ENCODE measurements around the gene LETM1.
A peak's percentile ranks its signal among the peaks of the same experiment; 100 is the strongest.

The LETM1 gene

DNA sequence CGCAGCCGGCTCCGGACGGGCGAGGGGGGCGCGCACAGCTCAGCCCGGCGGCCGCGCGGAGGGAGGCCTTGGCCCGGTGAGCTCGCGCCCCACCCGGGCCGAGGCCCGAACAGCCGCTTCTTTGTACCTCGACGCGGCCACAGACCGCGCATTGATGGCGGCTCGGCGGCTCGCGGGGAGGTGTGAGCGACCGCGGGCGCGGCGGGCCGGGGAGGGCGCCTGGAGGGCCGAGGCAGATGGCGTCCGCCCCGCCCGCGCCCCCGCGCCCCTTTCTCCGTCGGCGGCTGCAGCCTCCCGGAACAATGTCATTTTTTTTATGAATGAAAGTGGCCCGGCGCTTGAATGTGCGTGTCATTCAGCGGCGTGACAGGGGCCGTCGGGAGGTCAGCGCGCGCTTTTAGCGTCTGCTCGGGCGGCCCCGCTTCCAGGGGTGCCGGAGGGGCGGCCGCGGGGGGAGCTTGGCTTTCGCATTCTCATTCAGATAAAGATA lies 61.1 kb downstream of the LETM1 start:
- Histone ChIP-seq H3K4me1 (ENCODE audit: insufficient read depth, low read length) (peaks cover 28% of the 10 kb centered on the region), H3K4me3 (ENCODE audit: low read length) (peak overlapping the region; percentile 90), H3K27me3 (ENCODE audit: insufficient read depth, low read length) (peaks cover 3% of the 10 kb centered on the region)

GRCh38 chr4:1793940-1794808 lies 61.8 kb downstream of the LETM1 start:
- no peak overlapping the region for H2AFZ ChIP-seq (ENCODE audit: low read depth, low read length)
- peak overlapping the region; percentile 90 for H3K4me3 ChIP-seq (ENCODE audit: low read length)
- H3K36me3 ChIP-seq (ENCODE audit: insufficient read depth, low read length) = peaks cover 15% of the 10 kb centered on the region
- no peaks in the 10 kb centered on the region for H3K9me3 ChIP-seq (ENCODE audit: low read length)
- H3K4me1 ChIP-seq (ENCODE audit: insufficient read depth, low read length) = peaks cover 28% of the 10 kb centered on the region
- peaks cover 3% of the 10 kb centered on the region for H3K27me3 ChIP-seq (ENCODE audit: insufficient read depth, low read length)

More for the DNA sequence above, 61.1 kb downstream of the LETM1 start:
- no peaks in the 10 kb centered on the region for H3K9me3 ChIP-seq (ENCODE audit: low read length)
- H3K36me3 ChIP-seq (ENCODE audit: insufficient read depth, low read length) = peaks cover 22% of the 10 kb centered on the region
- no peak overlapping the region for H2AFZ ChIP-seq (ENCODE audit: low read depth, low read length)

DNA sequence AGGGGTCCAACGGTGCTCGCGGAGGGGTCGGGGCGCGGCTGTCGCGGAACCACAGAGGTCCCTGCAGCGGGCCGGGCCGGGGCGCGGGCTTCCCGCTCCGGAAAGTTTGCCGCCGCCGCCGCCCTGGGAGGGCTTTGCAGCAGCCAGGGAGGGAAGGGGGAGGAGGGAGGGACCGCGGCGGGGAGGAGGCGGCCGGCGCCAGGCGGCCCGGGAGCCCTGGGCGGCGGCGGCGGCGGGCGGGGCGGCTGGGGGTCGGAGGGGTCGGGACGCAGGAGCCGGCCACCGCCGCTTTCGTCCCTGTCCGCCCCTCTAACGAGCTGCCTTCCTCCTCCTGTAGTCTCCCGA lies 62.5 kb downstream of the LETM1 start:
- Histone ChIP-seq H3K4me1 (ENCODE audit: insufficient read depth, low read length) (peaks cover 28% of the 10 kb centered on the region), H3K4me3 (ENCODE audit: low read length) (peak overlapping the region; percentile 90), H3K27me3 (ENCODE audit: insufficient read depth, low read length) (peaks cover 3% of the 10 kb centered on the region)

GRCh38 chr4:1792832-1793495 lies 63.0 kb downstream of the LETM1 start, which contains the start of gene FGFR3:
TSS of gene FGFR3 (plus strand) at chr4:1793293. CDS start at chr4:1793935, 642 bp downstream.
- Histone ChIP-seq H3K4me3 (ENCODE audit: low read length) (peak within 1 kb of the TSS; percentile 90), H3K36me3 (ENCODE audit: insufficient read depth, low read length) (peaks cover 8% of the 10 kb centered on the region)

More for the DNA sequence above, 62.5 kb downstream of the LETM1 start:
- no peaks in the 10 kb centered on the region for H3K9me3 ChIP-seq (ENCODE audit: low read length)
- peaks cover 8% of the 10 kb centered on the region for H3K36me3 ChIP-seq (ENCODE audit: insufficient read depth, low read length)
- no peak overlapping the region for H2AFZ ChIP-seq (ENCODE audit: low read depth, low read length)

GRCh38 chr4:1792158-1792831 lies 63.7 kb downstream of the LETM1 start:
- Histone ChIP-seq H3K9me3 (ENCODE audit: low read length) (no peaks in the 10 kb centered on the region), H2AFZ (ENCODE audit: low read depth, low read length) (no peak overlapping the region), H3K4me1 (ENCODE audit: insufficient read depth, low read length) (peaks cover 34% of the 10 kb centered on the region), H3K4me3 (ENCODE audit: low read length) (no peak overlapping the region), H3K36me3 (ENCODE audit: insufficient read depth, low read length) (peaks cover 7% of the 10 kb centered on the region), H3K27me3 (ENCODE audit: insufficient read depth, low read length) (peaks cover 5% of the 10 kb centered on the region)

More at GRCh38 chr4:1792832-1793495, 63.0 kb downstream of the LETM1 start, which contains the start of gene FGFR3:
- no peaks in the 10 kb centered on the region for H3K9me3 ChIP-seq (ENCODE audit: low read length)
- no peak within 1 kb of the TSS for H2AFZ ChIP-seq (ENCODE audit: low read depth, low read length)
- peaks cover 3% of the 10 kb centered on the region for H3K27me3 ChIP-seq (ENCODE audit: insufficient read depth, low read length)
- H3K4me1 ChIP-seq (ENCODE audit: insufficient read depth, low read length) = peaks cover 32% of the 10 kb centered on the region

GRCh38 chr4:1790005-1790404 lies 66.0 kb downstream of the LETM1 start:
- Histone ChIP-seq H3K27me3 (ENCODE audit: insufficient read depth, low read length) (peaks cover 7% of the 10 kb centered on the region), H3K4me3 (ENCODE audit: low read length) (no peak overlapping the region), H3K36me3 (ENCODE audit: insufficient read depth, low read length) (no peaks in the 10 kb centered on the region), H3K9me3 (ENCODE audit: low read length) (no peaks in the 10 kb centered on the region), H3K4me1 (ENCODE audit: insufficient read depth, low read length) (peaks cover 27% of the 10 kb centered on the region), H2AFZ (ENCODE audit: low read depth, low read length) (no peak overlapping the region)

- no peak overlapping the region for H2AFZ ChIP-seq (ENCODE audit: low read depth, low read length)
- H3K27me3 ChIP-seq (ENCODE audit: insufficient read depth, low read length) = peaks cover 7% of the 10 kb centered on the region
- no peaks in the 10 kb centered on the region for H3K9me3 ChIP-seq (ENCODE audit: low read length)
- no peaks in the 10 kb centered on the region for H3K36me3 ChIP-seq (ENCODE audit: insufficient read depth, low read length)
- peaks cover 32% of the 10 kb centered on the region for H3K4me1 ChIP-seq (ENCODE audit: insufficient read depth, low read length)
- H3K4me3 ChIP-seq (ENCODE audit: low read length) = no peak overlapping the region
Measured at GRCh38 chr4:1789552-1789951, 66.4 kb downstream of the LETM1 start.

GRCh38 chr4:1788254-1788973 lies 67.5 kb downstream of the LETM1 start:
- Histone ChIP-seq H3K36me3 (ENCODE audit: insufficient read depth, low read length) (no peaks in the 10 kb centered on the region), H2AFZ (ENCODE audit: low read depth, low read length) (no peak overlapping the region), H3K4me3 (ENCODE audit: low read length) (no peak overlapping the region), H3K9me3 (ENCODE audit: low read length) (no peaks in the 10 kb centered on the region), H3K27me3 (ENCODE audit: insufficient read depth, low read length) (peaks cover 7% of the 10 kb centered on the region), H3K4me1 (ENCODE audit: insufficient read depth, low read length) (peaks cover 38% of the 10 kb centered on the region)

DNA sequence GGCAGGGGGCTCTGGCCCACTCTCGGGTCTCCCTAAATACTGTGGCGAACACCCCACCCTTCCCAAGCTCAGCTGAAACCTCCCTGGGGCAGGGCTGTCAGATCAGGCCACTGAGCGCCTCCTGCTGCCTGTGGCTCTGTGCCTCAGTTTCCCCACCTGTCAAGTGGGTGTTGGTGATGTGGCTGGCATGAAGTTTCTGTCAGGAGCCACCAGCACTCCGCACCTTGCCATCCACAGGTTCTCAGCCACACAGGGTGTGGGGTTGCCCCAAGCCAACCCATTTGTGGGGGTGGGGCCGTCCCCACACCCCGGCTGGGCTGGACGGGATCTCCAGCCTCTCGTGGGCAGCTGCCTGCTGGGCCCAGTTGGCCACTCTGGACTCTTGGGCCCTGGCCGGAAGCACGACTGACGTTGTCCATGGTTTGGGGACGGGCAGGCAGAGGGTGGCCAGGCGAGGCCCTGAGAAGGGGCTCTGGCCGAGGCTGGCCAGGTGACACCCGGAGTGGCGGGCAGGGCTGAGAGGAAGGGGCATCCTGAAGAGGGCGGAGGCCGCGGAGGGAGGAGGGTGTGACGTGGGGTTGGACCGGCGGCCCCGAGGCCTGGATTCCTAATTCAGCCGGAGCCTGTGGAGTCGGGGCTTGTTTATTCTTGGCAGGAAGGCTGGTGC lies 68.4 kb downstream of the LETM1 start:
- Histone ChIP-seq H3K4me1 (ENCODE audit: insufficient read depth, low read length) (peaks cover 38% of the 10 kb centered on the region), H3K4me3 (ENCODE audit: low read length) (no peak overlapping the region), H2AFZ (ENCODE audit: low read depth, low read length) (no peak overlapping the region), H3K36me3 (ENCODE audit: insufficient read depth, low read length) (no peaks in the 10 kb centered on the region), H3K27me3 (ENCODE audit: insufficient read depth, low read length) (peaks cover 7% of the 10 kb centered on the region), H3K9me3 (ENCODE audit: low read length) (no peaks in the 10 kb centered on the region)

DNA sequence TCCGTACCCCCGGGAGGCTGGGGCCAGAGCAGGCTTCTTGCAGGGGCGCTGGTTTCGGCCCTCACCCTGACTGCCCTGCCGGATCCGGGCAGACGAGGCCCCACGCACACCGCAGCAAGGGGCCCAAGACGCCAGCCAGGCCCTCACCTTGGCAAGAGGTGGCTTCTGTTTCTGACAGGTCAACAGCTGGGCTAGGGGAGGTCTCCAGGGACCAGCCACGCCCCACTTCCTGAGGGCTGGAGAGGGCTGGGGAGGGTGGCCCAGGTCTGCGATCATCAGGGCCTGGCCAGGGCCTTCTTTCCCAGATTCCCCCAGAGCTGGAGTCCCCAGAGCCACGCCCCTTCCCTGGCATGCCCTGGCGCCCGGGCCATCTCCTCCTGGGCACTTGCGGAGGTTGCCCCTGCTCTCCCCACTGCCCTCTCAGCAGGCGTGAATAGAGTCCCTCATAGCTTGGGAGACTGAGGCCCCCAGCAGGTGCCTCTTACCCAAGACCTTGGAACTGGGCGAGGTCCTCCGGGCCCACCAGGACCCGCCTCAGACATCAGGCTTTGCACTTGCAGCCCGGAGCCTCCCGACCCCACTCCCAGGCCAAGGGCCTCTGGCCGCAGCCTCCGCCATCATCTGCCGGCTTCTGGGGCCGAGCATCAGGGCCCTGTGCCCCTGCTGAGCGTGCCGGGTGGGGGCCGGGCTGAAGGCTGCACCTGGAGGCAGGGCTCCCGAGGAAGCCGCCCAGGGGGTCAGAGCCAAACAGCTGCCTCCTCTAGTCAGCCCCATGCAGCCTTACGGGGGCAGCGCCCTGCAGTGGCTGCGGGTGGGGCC lies 69.2 kb downstream of the LETM1 start:
- Histone ChIP-seq H3K27me3 (ENCODE audit: insufficient read depth, low read length) (peaks cover 7% of the 10 kb centered on the region), H3K4me1 (ENCODE audit: insufficient read depth, low read length) (peaks cover 38% of the 10 kb centered on the region), H3K4me3 (ENCODE audit: low read length) (no peak overlapping the region), H2AFZ (ENCODE audit: low read depth, low read length) (no peak overlapping the region), H3K36me3 (ENCODE audit: insufficient read depth, low read length) (no peaks in the 10 kb centered on the region), H3K9me3 (ENCODE audit: low read length) (no peaks in the 10 kb centered on the region)

GRCh38 chr4:1785592-1785991 lies 70.4 kb downstream of the LETM1 start:
- H3K4me3 ChIP-seq (ENCODE audit: low read length) = no peak overlapping the region
- H3K27me3 ChIP-seq (ENCODE audit: insufficient read depth, low read length) = peaks cover 4% of the 10 kb centered on the region
- no peaks in the 10 kb centered on the region for H3K9me3 ChIP-seq (ENCODE audit: low read length)
- H3K36me3 ChIP-seq (ENCODE audit: insufficient read depth, low read length) = no peaks in the 10 kb centered on the region
- no peak overlapping the region for H2AFZ ChIP-seq (ENCODE audit: low read depth, low read length)
- H3K4me1 ChIP-seq (ENCODE audit: insufficient read depth, low read length) = peaks cover 38% of the 10 kb centered on the region
